CD8-positive, alpha-beta memory T cell (primary cell): ENCODE measurements around the gene HIP1R. TPM values are rescaled to one million over a fixed set of nuclear protein-coding genes. Genes with fewer than 3 reads are reported as not detected.
A peak's percentile ranks its signal among the peaks of the same experiment; 100 is the strongest.
"Not testable (repeated sequence)": the region's sequence is repeated elsewhere in the genome, so short reads cannot be mapped to it uniquely, and the experiment has no call there.

Experiments used
- CTCF ChIA-PET: fragments of 350-600 bp; sonication (Branson Sonifier 250); formaldehyde crosslinking; loops from one replicate; lab custom pipeline; 2021; ENCODE audit warnings: antibody characterized with exemption; lab: Charles Lee
- POLR2A ChIA-PET: fragments of 350-600 bp; sonication (Branson Sonifier 250); formaldehyde crosslinking; loops from one replicate; lab custom pipeline; 2021; ENCODE audit warnings: antibody characterized with exemption; lab: Charles Lee
- DNase-seq, 5 donors: peaks; one replicate each; pipeline versions ENCODE4 v3.0.0 to v3.0.0-alpha.2; 2020 to 2022; ENCODE audit warnings: mixed read lengths in 1 of 5
- H3K27ac ChIP-seq: one replicate; pipeline ENCODE4 v1.7.0; 2013; ENCODE audit warnings: low read depth, mild to moderate bottlenecking, low read length, moderate library complexity
- H3K27me3 ChIP-seq: 2 replicates; pipeline ENCODE4 v1.7.0; 2013; ENCODE audit warnings: low read length, mild to moderate bottlenecking; ENCODE audit not compliant: insufficient read depth, poor library complexity, severe bottlenecking
- H3K36me3 ChIP-seq: 2 replicates; pipeline ENCODE4 v1.7.0; 2013; ENCODE audit warnings: mild to moderate bottlenecking, low read length, moderate library complexity; ENCODE audit not compliant: insufficient read depth
- H3K4me1 ChIP-seq: 2 replicates; pipeline ENCODE4 v1.7.0; 2013; ENCODE audit warnings: mild to moderate bottlenecking, low read length, moderate library complexity; ENCODE audit not compliant: insufficient read depth
- H3K4me3 ChIP-seq: 2 replicates; pipeline ENCODE4 v1.7.0; 2013; ENCODE audit warnings: mild to moderate bottlenecking, low read length
- H3K9me3 ChIP-seq: 2 replicates; pipeline ENCODE4 v1.7.0; 2013; ENCODE audit warnings: mild to moderate bottlenecking, low read length
- H3K27ac Mint-ChIP-seq, 8 donors: one replicate each; pipeline ENCODE4 v1.8.0; 2020 to 2021; ENCODE audit warnings: mixed read lengths in 8 of 8, mild to moderate bottlenecking in 6 of 8, inconsistent platforms in 3 of 8, moderate library complexity in 3 of 8
- H3K27me3 Mint-ChIP-seq, 2 donors: one replicate each; pipeline ENCODE4 v1.8.0; 2020 to 2021; ENCODE audit warnings: mixed read lengths in 2 of 2, mild to moderate bottlenecking in 1 of 2, moderate library complexity in 1 of 2
- H3K36me3 Mint-ChIP-seq, 3 donors: one replicate each; pipeline ENCODE4 v1.8.0; 2020 to 2021; ENCODE audit warnings: mixed read lengths in 3 of 3, inconsistent platforms in 1 of 3, mild to moderate bottlenecking in 1 of 3
- H3K4me1 Mint-ChIP-seq, 3 donors: one replicate each; pipeline ENCODE4 v1.8.0; 2020 to 2021; ENCODE audit warnings: mixed read lengths in 3 of 3, inconsistent platforms in 1 of 3, mild to moderate bottlenecking in 1 of 3
- H3K4me3 Mint-ChIP-seq, 7 donors: one replicate each; pipeline ENCODE4 v1.8.0; 2020 to 2021; ENCODE audit warnings: mixed read lengths in 7 of 7, mild to moderate bottlenecking in 6 of 7, moderate library complexity in 4 of 7, inconsistent platforms in 2 of 7
- H3K9me3 Mint-ChIP-seq, 5 donors: one replicate each; pipeline ENCODE4 v1.8.0; 2020 to 2022; ENCODE audit warnings: mixed read lengths in 5 of 5, mild to moderate bottlenecking in 3 of 5, moderate library complexity in 2 of 5, inconsistent platforms in 1 of 5
- polyA plus RNA-seq: library from polyadenylated mRNA; unstranded; fragments of 300-500 nt; fragmentation: Illumina TruSeq; gene quantifications from one replicate; pipeline ENCODE4 v1.2.3, GENCODE V29; 2021
- total RNA-seq, 2 experiments: library from RNA; stranded (reverse); gene quantifications; one replicate each; pipeline ENCODE4 v1.2.3, GENCODE V29; 2021

HIP1R gene
- total and polyA plus RNA-seq, 3 experiments from 2014 or later = 12.5 to 27.2 (median 23.8) TPM

GRCh38 chr12:122799641-122800243, 35.5 kb upstream of the HIP1R start:
- no peaks in the 10 kb centered on the region for H3K27me3 ChIP-seq
- H3K27ac ChIP-seq = no peak overlapping the region
- Mint-ChIP-seq H3K4me3 (no peak overlapping the region), H3K27me3 (no peaks in the 10 kb centered on the region), H3K27ac (no peak overlapping the region), H3K4me1 (no peaks in the 10 kb centered on the region), H3K9me3 (no peaks in the 10 kb centered on the region), H3K36me3 (no peaks in the 10 kb centered on the region)
- H3K4me1 ChIP-seq = no peaks in the 10 kb centered on the region
- no peak overlapping the region for H3K4me3 ChIP-seq
- DNase-seq = no peak
- ChIA-PET CTCF (interaction anchor here (0.9 kb wide), 1 partner anchor 153 kb away, joined by 4 read pairs; no protein-coding TSS in a partner anchor), POLR2A (no interaction called here)
- H3K36me3 ChIP-seq = no peaks in the 10 kb centered on the region
- H3K9me3 ChIP-seq = no peaks in the 10 kb centered on the region

- H3K36me3 ChIP-seq = no peaks in the 10 kb centered on the region
- no peaks in the 10 kb centered on the region for H3K4me1 Mint-ChIP-seq
- no peak overlapping the region for H3K27ac ChIP-seq
- H3K4me3 ChIP-seq = no peak overlapping the region
- no peaks in the 10 kb centered on the region for H3K4me1 ChIP-seq
- ChIA-PET POLR2A (no interaction called here), CTCF (interaction anchor here (1.5 kb wide), 1 partner anchor 10 kb away, joined by 6 read pairs; no protein-coding TSS in a partner anchor)
- no peaks in the 10 kb centered on the region for H3K9me3 Mint-ChIP-seq
- no peak overlapping the region for H3K27ac Mint-ChIP-seq
- H3K27me3 ChIP-seq = no peaks in the 10 kb centered on the region
- peaks cover 0 to 1% of the 10 kb centered on the region in 2 donors for H3K27me3 Mint-ChIP-seq
- H3K4me3 Mint-ChIP-seq = no peak overlapping the region
- DNase-seq = no peak
- H3K36me3 Mint-ChIP-seq = no peaks in the 10 kb centered on the region
- H3K9me3 ChIP-seq = no peaks in the 10 kb centered on the region
These were observed 31.3 kb upstream of the HIP1R start for GRCh38 chr12:122803937-122804336.

- H3K4me1 Mint-ChIP-seq, H3K36me3 Mint-ChIP-seq, H3K9me3 Mint-ChIP-seq, DNase-seq, H3K4me1 ChIP-seq, H3K9me3 ChIP-seq, POLR2A ChIA-PET, H3K4me3 Mint-ChIP-seq, H3K27ac ChIP-seq, H3K36me3 ChIP-seq, H3K27me3 Mint-ChIP-seq, H3K4me3 ChIP-seq, H3K27ac Mint-ChIP-seq, H3K27me3 ChIP-seq: not testable (repeated sequence)
- CTCF ChIA-PET = interaction anchor here (0.7 to 1.3 kb wide), 2 partner anchors 11 to 139 kb away, joined by 4 to 7 read pairs; no protein-coding TSS in a partner anchor
These were observed 30.3 kb upstream of the HIP1R start for GRCh38 chr12:122804957-122805356.

GRCh38 chr12:122807651-122808050, 27.6 kb upstream of the HIP1R start:
- Histone ChIP-seq H3K4me3 (no peak overlapping the region), H3K27me3 (no peaks in the 10 kb centered on the region), H3K36me3 (no peaks in the 10 kb centered on the region), H3K27ac (no peak overlapping the region), H3K9me3 (no peaks in the 10 kb centered on the region), H3K4me1 (no peaks in the 10 kb centered on the region)
- Mint-ChIP-seq H3K27me3 (peaks cover 0 to 1% of the 10 kb centered on the region in 2 donors), H3K36me3 (no peaks in the 10 kb centered on the region), H3K4me3 (no peak overlapping the region), H3K9me3 (no peaks in the 10 kb centered on the region), H3K27ac (no peak overlapping the region), H3K4me1 (no peaks in the 10 kb centered on the region)
- ChIA-PET POLR2A (interaction anchor here (0.6 kb wide), 1 partner anchor 88 kb away, joined by 4 read pairs; the partner anchor contains the start of gene VPS37B), CTCF (interaction anchor here (1.0 to 1.1 kb wide), 2 partner anchors 14 to 20 kb away, joined by 3 to 4 read pairs; no protein-coding TSS in a partner anchor)
- no peak for DNase-seq

GRCh38 chr12:122811777-122812176, 23.5 kb upstream of the HIP1R start:
- Mint-ChIP-seq H3K27me3 (no peaks in the 10 kb centered on the region), H3K9me3 (no peaks in the 10 kb centered on the region), H3K4me3 (no peak overlapping the region), H3K36me3 (no peaks in the 10 kb centered on the region), H3K4me1 (no peaks in the 10 kb centered on the region), H3K27ac (peak overlapping the region in 1 of 8 donors; percentile 22)
- Histone ChIP-seq H3K27ac (no peak overlapping the region), H3K27me3 (no peaks in the 10 kb centered on the region), H3K9me3 (no peaks in the 10 kb centered on the region), H3K36me3 (no peaks in the 10 kb centered on the region), H3K4me3 (no peak overlapping the region), H3K4me1 (no peaks in the 10 kb centered on the region)
- no peak for DNase-seq
- ChIA-PET POLR2A (interaction anchor here (0.6 kb wide), 1 partner anchor 46 kb away, joined by 3 read pairs; no protein-coding TSS in a partner anchor), CTCF (no interaction called here)

- ChIA-PET POLR2A (interaction anchor here (0.6 kb wide), 1 partner anchor 19 kb away, joined by 5 read pairs; no protein-coding TSS in a partner anchor), CTCF (no interaction called here)
- Mint-ChIP-seq H3K36me3 (no peaks in the 10 kb centered on the region), H3K9me3 (no peaks in the 10 kb centered on the region), H3K4me1 (no peaks in the 10 kb centered on the region), H3K27me3 (no peaks in the 10 kb centered on the region), H3K27ac (no peak overlapping the region), H3K4me3 (no peak overlapping the region)
- no peaks in the 10 kb centered on the region for H3K4me1 ChIP-seq
- no peak for DNase-seq
- H3K36me3 ChIP-seq = no peaks in the 10 kb centered on the region
- H3K4me3 ChIP-seq = no peak overlapping the region
- no peaks in the 10 kb centered on the region for H3K9me3 ChIP-seq
- no peaks in the 10 kb centered on the region for H3K27me3 ChIP-seq
- H3K27ac ChIP-seq = no peak overlapping the region
These were observed 21.9 kb upstream of the HIP1R start for GRCh38 chr12:122813310-122813713.

GRCh38 chr12:122819209-122819785, 16.0 kb upstream of the HIP1R start:
- H3K27me3 ChIP-seq = no peaks in the 10 kb centered on the region
- no peak overlapping the region for H3K27ac ChIP-seq
- Mint-ChIP-seq H3K4me3 (no peak overlapping the region), H3K27me3 (peaks cover 0 to 3% of the 10 kb centered on the region in 2 donors), H3K36me3 (no peaks in the 10 kb centered on the region), H3K27ac (no peak overlapping the region), H3K4me1 (no peaks in the 10 kb centered on the region), H3K9me3 (no peaks in the 10 kb centered on the region)
- no peak overlapping the region for H3K4me3 ChIP-seq
- H3K36me3 ChIP-seq = no peaks in the 10 kb centered on the region
- DNase-seq = no peak
- POLR2A ChIA-PET = no interaction called here
- H3K9me3 ChIP-seq = no peaks in the 10 kb centered on the region
- H3K4me1 ChIP-seq = no peaks in the 10 kb centered on the region
- CTCF ChIA-PET = interaction anchor here (1.0 to 1.2 kb wide), 2 partner anchors 25 to 26 kb away, joined by 3 read pairs; no protein-coding TSS in a partner anchor

GRCh38 chr12:122820138-122820537, 15.1 kb upstream of the HIP1R start:
- DNase-seq = no peak
- Histone ChIP-seq H3K4me1 (no peaks in the 10 kb centered on the region), H3K9me3 (no peaks in the 10 kb centered on the region), H3K27me3 (no peaks in the 10 kb centered on the region), H3K4me3 (no peak overlapping the region), H3K27ac (no peak overlapping the region), H3K36me3 (no peaks in the 10 kb centered on the region)
- H3K9me3 Mint-ChIP-seq = no peaks in the 10 kb centered on the region
- POLR2A ChIA-PET = no interaction called here
- no peaks in the 10 kb centered on the region for H3K36me3 Mint-ChIP-seq
- peaks cover 0 to 3% of the 10 kb centered on the region in 2 donors for H3K27me3 Mint-ChIP-seq
- H3K27ac Mint-ChIP-seq = no peak overlapping the region
- CTCF ChIA-PET = interaction anchor here (1.0 kb wide), 1 partner anchor 26 kb away, joined by 5 read pairs; no protein-coding TSS in a partner anchor
- H3K4me1 Mint-ChIP-seq = no peaks in the 10 kb centered on the region
- no peak overlapping the region for H3K4me3 Mint-ChIP-seq
